ENCODE results near the gene TFAP2B.

TFAP2B gene

GRCh38 chr6:50849796-50850180 lies 31.1 kb downstream of the TFAP2B start:
- no peak for DNase-seq

GRCh38 chr6:50850223-50851048 lies 31.8 kb downstream of the TFAP2B start:
- DNase-seq, result no peak

DNA sequence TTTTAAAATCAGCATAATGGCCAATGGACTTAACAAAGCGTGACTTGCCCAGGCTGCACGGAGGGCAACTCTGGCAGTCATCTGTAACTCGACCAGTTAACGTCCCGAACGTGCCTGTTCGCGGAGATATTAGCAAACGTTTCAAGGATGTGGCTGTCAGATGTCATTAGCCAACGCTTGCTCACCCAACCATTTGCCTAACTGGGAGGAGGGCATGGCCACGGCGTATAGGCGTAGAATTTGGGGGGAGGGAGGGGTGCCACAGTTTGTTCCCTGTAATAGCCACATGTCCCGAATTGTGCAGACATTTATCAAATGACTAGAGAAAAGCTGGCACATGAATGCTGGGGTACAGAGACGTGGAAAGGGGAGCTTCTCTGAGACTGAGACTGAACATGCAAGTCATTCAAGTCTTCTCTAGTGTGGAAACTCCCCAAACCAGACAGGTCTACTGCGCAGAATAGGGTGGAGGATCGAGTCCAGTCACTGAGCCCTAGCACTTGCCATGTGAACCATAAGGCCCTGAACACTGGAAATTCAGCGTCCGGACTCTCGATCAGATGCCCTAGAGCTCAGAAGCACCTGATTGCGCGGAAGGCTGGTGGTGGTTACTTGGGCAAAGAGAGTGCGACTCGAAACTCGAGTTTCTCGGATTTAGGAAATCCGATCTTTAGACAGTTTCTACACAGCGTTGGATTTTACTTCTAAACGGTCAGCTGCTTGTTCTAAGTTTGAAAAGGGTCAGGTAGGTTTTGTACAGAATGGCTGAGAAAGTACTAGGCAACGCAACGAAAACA lies 32.6 kb downstream of the TFAP2B start:
- no peak for DNase-seq

DNA sequence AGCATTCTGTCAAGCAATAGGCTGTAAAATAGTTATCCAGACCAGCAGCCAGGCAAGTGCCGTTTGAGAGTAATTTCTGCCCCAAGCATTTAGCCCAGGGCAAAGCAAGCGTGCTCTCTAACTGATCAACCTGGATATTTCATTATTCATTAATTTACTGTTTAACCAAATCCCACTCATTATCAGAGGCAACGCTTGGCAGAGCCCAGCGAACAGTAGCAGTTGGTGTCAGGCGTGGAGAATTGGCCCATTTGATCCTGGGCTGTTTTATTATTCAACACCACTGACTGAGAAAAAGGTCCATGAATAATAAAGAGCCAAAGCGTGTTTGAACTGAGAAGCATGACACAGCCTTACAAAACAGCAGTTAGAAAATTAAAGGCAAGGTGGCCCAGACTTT lies 35.3 kb downstream of the TFAP2B start:
- no peak for DNase-seq

- no peak for DNase-seq
These were observed 43.0 kb downstream of the TFAP2B start for GRCh38 chr6:50861692-50862091.

DNA sequence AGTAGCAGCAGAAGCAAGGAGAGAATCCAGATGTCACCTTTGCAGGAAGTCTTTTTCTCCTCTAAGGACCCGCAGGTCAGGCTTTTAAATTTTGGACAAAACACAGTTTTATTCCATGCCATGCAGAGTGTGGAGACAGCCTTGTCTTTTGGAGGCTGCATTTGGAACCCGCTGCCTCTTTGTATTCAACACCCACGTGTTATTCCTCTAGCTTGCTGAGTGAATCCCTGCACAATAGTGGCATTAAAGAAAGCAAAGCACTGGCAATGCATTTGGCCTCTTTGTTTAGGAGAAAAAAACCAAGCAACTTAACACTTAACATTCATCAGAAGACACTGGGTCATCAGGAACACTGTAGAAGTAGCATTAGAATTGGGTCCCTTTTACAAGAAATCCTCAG lies 43.5 kb downstream of the TFAP2B start:
- no peak for DNase-seq

DNA sequence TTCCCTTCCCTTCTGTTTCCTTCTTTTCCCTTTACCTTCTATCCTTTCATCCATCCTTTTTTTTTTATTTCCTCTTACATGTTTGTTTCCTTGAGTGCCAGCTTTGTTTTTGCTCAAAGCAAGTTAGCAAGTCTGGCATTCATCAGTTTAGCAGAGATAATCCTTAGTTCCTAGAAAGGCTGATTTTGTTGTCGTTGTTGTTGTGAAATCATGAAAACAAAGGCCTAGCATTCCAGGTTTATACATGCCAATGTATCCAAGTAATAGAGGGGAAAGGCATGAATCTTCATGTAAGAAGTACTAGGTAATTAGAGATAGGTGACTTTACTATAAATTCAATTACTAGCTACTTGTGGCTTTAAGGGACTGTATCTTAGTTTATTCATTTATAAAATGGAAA lies 45.9 kb downstream of the TFAP2B start:
- DNase-seq, result no peak

DNA sequence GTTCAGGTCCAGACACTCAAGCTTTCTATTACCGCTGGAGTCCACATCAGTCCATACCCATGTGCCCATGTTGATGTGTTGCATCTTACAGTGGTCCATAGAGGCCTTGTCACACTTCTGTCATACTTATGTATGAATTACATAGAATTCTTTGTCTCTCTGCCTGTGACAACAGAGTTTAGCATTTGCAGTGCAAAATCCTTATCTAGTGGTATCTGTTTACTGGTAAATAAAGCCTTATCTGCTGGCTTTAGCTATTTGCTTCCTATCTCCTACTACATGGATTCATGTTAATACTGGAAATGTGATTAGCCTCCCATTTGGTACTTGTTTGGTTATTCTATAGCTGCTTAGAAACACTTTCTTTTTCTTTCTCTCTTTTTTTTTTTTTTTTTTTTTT lies 49.8 kb downstream of the TFAP2B start:
- DNase-seq, result no peak

- DNase-seq, result no peak
These were observed 54.5 kb downstream of the TFAP2B start for GRCh38 chr6:50873167-50873566.

DNA sequence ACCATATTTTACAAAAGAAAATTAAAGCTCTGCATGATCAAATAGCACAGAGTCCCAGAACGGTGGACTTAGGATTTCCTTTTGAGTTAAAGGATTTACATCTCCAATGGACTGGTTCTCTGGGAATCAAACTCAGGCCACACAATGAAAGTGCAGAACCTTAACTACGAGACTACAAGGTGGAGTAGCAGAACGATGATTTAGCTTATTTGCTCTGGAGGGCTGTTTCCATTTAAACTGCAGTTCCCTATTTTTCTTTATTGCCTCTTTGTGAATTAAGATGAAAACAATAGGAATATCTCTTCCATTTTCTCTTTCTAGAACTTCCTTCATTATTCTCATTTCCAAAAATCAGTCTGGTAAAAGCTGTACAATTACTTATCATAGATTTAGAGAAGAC lies 65.7 kb downstream of the TFAP2B start:
- DNase-seq, result no peak

GRCh38 chr6:50887112-50887511 lies 68.4 kb downstream of the TFAP2B start:
- DNase-seq, result no peak

DNA sequence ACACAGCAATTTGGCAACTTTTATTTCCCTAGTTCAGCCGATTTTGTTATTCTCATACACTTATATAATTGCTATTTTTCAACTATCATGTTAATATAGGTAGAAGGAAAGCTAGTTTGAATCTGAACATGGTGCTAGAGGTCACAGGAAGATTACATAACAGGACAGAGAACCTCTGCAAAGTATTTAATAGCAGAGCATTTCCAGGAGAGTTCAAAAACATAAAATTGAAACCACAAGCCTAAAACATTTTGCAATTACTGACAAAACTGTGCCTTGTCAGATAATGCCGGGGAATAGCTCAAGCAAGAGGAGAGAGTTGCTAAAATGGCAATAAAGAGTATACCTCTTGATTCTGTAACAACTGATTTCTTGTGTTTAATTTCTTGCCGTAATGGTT lies 70.8 kb downstream of the TFAP2B start:
- DNase-seq, result no peak

- no peak for DNase-seq
These were observed 71.3 kb downstream of the TFAP2B start for GRCh38 chr6:50889935-50890334.

GRCh38 chr6:50890579-50890978 lies 71.9 kb downstream of the TFAP2B start:
- DNase-seq, result no peak

DNA sequence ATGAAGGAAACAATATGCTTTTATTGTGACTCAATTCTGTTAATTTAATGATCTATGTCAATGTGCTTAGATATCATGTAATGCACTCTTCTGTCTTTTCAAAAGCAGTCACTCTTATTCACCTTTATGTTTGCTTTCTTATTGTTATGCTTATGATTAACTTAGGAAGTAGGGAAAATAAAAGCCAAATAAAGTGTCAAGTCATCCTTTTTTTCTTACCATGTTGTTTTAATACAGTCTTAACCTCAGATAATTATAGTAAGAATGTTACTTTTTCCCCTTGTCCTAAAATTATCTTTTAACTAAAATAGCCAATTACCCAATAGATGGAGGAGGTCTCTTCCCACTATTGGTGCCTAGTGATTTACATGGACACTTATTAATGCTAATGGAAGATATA lies 72.6 kb downstream of the TFAP2B start:
- DNase-seq, result no peak

Data from GOT3 (cell line).